Activated CD8-positive, alpha-beta T cell treated with anti-CD3 and anti-CD28 coated beads for 36 hours (primary cell): ENCODE measurements around the gene NKX2-3. TPM values are rescaled to one million over a fixed set of nuclear protein-coding genes. Genes with fewer than 3 reads are reported as not detected.
A peak's percentile ranks its signal among the peaks of the same experiment; 100 is the strongest.

Source experiments
- ATAC-seq: fragments of 200-7000 bp; cut with Tn5 transposase; one replicate; pipeline ENCODE4 v1.10.0; 2021; ENCODE audit warnings: mild to moderate bottlenecking, moderate library complexity
- CTCF ChIA-PET: fragments of 350-600 bp; sonication (Branson Sonifier 250); formaldehyde crosslinking; loops from one replicate; lab custom pipeline; 2021; ENCODE audit warnings: antibody characterized with exemption; lab: Charles Lee
- POLR2A ChIA-PET: fragments of 350-600 bp; sonication (Branson Sonifier 250); formaldehyde crosslinking; loops from one replicate; lab custom pipeline; 2021; ENCODE audit warnings: antibody characterized with exemption; lab: Charles Lee
- DNase-seq: peaks from one replicate; pipeline ENCODE4 v3.0.0-alpha.2; 2020
- H3K27ac Mint-ChIP-seq: one replicate; pipeline ENCODE4 v1.8.0; 2021; ENCODE audit warnings: mild to moderate bottlenecking, mixed read lengths
- H3K27me3 Mint-ChIP-seq: one replicate; pipeline ENCODE4 v1.8.0; 2021; ENCODE audit warnings: mixed read lengths
- H3K36me3 Mint-ChIP-seq: one replicate; pipeline ENCODE4 v1.8.0; 2021; ENCODE audit warnings: low read depth, mixed read lengths
- H3K4me1 Mint-ChIP-seq: one replicate; pipeline ENCODE4 v1.8.0; 2021; ENCODE audit warnings: low read depth, mixed read lengths
- H3K4me3 Mint-ChIP-seq: one replicate; pipeline ENCODE4 v1.8.0; 2021; ENCODE audit warnings: mild to moderate bottlenecking, moderate library complexity, mixed read lengths
- H3K9me3 Mint-ChIP-seq: one replicate; pipeline ENCODE4 v1.8.0; 2021; ENCODE audit warnings: mixed read lengths
- intact Hi-C: fragments of 100-400 bp; cut with micrococcal nuclease; formaldehyde crosslinking; loops from one replicate; pipeline ENCODE4 v1.10.0; 2022
- total RNA-seq, 2 experiments: library from RNA; stranded (reverse); gene quantifications; one replicate each; pipeline ENCODE4 v1.2.3, GENCODE V29; 2021
- TF ChIP-seq, protein P1 (sequence below): fragments of 200-600 bp; IDR thresholded peaks from one replicate; pipeline ENCODE4 v1.8.0; 2022; ENCODE audit warnings: antibody characterized with exemption, mild to moderate bottlenecking

Gene NKX2-3
- total RNA-seq, 2 experiments from 2014 or later: not detected

DNA sequence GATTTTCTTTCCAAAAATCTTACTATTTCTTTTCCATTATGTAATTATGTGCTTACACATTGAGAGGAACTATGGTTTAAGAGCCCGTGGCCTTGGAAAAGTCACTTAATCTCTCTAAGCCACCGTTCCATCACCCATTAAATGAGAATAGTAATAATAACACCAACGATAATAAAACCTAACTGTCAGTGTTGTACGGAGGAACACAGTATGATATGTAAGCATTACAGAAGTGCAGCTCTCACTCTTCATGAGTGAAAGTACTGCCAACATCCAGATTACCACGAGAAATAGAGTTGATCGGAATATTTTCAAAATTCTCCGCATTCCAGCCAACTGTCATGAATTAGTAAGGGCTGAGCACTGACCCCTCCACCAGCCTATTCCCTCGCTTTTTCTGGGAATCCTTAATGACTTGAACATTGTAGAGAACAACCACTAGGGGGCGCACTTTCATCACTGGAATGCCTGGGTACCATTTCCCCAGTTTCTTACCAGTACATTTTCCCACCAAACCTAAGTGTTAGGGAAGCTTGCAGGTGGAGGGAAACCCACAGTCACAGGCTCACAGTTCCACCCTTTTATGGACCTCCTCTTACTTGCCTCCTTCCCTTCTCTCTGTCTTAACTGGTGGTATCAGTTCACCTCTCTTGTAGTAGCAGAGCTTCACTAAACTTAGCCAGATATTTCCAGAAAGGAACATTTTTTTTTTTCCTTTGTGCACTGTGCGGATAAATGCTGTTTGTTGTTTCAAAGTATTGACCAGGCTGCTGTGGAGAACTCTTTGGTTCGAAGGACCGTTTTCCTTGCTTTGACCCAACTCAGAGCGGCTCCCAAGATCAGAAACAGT, 27.8 kb downstream of the NKX2-3 start:
- Mint-ChIP-seq H3K4me3 (no peak overlapping the region), H3K27me3 (peaks cover 19% of the 10 kb centered on the region), H3K27ac (no peak overlapping the region), H3K36me3 (no peaks in the 10 kb centered on the region), H3K4me1 (peaks cover 11% of the 10 kb centered on the region), H3K9me3 (no peaks in the 10 kb centered on the region)
- POLR2A ChIA-PET: no interaction called here
- CTCF ChIA-PET: interaction anchor here (0.7 to 6.5 kb wide), 34 partner anchors 9 to 156 kb away, joined by 3 to 80 read pairs (median 4); no protein-coding TSS in a partner anchor
- intact Hi-C loops: loop anchor here (5.0 kb wide), 1 partner anchor 57 kb away; no protein-coding TSS in a partner anchor
- ATAC-seq: no peak
- TF ChIP-seq, protein P1, sequence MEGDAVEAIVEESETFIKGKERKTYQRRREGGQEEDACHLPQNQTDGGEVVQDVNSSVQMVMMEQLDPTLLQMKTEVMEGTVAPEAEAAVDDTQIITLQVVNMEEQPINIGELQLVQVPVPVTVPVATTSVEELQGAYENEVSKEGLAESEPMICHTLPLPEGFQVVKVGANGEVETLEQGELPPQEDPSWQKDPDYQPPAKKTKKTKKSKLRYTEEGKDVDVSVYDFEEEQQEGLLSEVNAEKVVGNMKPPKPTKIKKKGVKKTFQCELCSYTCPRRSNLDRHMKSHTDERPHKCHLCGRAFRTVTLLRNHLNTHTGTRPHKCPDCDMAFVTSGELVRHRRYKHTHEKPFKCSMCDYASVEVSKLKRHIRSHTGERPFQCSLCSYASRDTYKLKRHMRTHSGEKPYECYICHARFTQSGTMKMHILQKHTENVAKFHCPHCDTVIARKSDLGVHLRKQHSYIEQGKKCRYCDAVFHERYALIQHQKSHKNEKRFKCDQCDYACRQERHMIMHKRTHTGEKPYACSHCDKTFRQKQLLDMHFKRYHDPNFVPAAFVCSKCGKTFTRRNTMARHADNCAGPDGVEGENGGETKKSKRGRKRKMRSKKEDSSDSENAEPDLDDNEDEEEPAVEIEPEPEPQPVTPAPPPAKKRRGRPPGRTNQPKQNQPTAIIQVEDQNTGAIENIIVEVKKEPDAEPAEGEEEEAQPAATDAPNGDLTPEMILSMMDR: peak; percentile 88
- DNase-seq: peak; percentile 43

DNA sequence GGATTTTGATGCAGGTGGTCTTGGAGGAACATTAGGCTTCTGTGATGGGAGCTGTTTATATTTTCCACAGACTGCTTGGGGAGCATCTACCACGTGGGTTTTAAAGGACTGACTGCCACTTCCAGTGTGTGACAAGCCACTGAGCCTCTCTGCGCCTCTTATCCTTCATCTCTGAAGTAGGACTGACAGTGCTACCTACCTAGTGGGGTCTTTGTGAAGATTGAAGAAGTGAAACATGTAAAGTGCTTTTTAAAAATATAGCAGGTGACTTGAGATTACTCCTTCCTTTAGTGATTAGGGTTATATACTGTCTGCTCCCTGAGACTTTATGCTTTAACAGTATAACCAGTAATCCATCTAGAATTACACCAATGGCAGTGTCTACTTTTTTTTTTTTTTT, 29.9 kb downstream of the NKX2-3 start:
- TF ChIP-seq, protein P1: no peak
- DNase-seq (no peak), ATAC-seq (no peak)
- no peaks in the 10 kb centered on the region for H3K36me3 Mint-ChIP-seq
- POLR2A ChIA-PET: no interaction called here
- no peak overlapping the region for H3K4me3 Mint-ChIP-seq
- H3K27ac Mint-ChIP-seq: no peak overlapping the region
- H3K4me1 Mint-ChIP-seq: no peaks in the 10 kb centered on the region
- H3K9me3 Mint-ChIP-seq: no peaks in the 10 kb centered on the region
- CTCF ChIA-PET: interaction anchor here (0.7 to 6.5 kb wide), 3 partner anchors 11 to 127 kb away, joined by 3 to 80 read pairs (median 3); no protein-coding TSS in a partner anchor
- H3K27me3 Mint-ChIP-seq: peaks cover 27% of the 10 kb centered on the region
- intact Hi-C loops: loop anchor here (5.0 kb wide), 1 partner anchor 55 kb away; no protein-coding TSS in a partner anchor

DNA sequence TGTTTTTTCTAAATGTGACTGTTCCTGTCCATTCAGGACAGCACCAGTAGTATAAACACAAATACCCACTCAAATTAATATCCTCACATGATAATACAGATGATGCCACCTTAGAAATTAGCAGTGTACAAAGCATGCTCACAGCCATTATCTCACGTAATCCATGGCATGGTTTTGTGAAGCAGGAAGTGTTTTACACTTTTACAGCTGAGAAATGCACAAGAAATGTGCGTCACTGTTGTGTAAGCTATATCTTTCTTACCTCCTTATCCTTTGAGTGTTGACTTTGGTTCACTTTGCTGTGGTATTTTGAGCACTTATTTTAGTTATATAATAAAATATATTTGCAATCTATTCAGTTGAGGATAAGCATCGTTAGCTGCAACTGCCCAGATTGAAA, 31.6 kb downstream of the NKX2-3 start:
- ATAC-seq (no peak), DNase-seq (no peak)
- H3K27ac Mint-ChIP-seq: no peak overlapping the region
- POLR2A ChIA-PET: no interaction called here
- intact Hi-C loops: loop anchor here (5.0 kb wide), 1 partner anchor 53 kb away; no protein-coding TSS in a partner anchor
- CTCF ChIA-PET: interaction anchor here (6.5 kb wide), 1 partner anchor 50 kb away, joined by 80 read pairs; no protein-coding TSS in a partner anchor
- no peaks in the 10 kb centered on the region for H3K4me1 Mint-ChIP-seq
- H3K4me3 Mint-ChIP-seq: no peak overlapping the region
- TF ChIP-seq, protein P1: no peak
- H3K27me3 Mint-ChIP-seq: peaks cover 25% of the 10 kb centered on the region
- no peaks in the 10 kb centered on the region for H3K36me3 Mint-ChIP-seq
- no peaks in the 10 kb centered on the region for H3K9me3 Mint-ChIP-seq

DNA sequence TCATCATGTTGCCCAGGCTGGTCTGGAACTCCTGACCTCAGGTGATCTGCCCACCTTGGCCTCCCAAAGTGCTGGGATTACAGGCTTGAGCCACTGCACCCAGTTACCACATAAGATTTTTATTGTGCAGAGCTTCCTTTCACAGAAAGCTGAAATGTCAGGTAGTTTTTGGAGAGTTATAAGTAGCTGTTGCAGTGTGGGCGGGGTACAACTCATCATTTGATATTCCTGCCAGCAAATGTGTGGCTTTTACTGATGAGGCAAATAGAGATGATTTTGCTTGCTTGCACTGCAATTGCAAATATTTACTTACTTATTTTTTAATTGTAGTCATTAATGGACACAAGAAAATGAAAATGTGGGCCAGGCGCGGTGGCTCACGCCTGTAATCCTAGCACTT, 32.4 kb downstream of the NKX2-3 start:
- TF ChIP-seq, protein P1: no peak
- no peak overlapping the region for H3K4me3 Mint-ChIP-seq
- CTCF ChIA-PET: interaction anchor here (1.4 to 6.5 kb wide), 2 partner anchors 49 to 129 kb away, joined by 3 to 80 read pairs; no protein-coding TSS in a partner anchor
- peaks cover 24% of the 10 kb centered on the region for H3K27me3 Mint-ChIP-seq
- no peaks in the 10 kb centered on the region for H3K9me3 Mint-ChIP-seq
- POLR2A ChIA-PET: no interaction called here
- ATAC-seq (no peak), DNase-seq (peak; percentile 30)
- no peaks in the 10 kb centered on the region for H3K4me1 Mint-ChIP-seq
- intact Hi-C loops: no loop called here
- H3K36me3 Mint-ChIP-seq: no peaks in the 10 kb centered on the region
- H3K27ac Mint-ChIP-seq: no peak overlapping the region
